GM12865 (cell line): ENCODE measurements around the gene SOX5.
"Not testable (repeated sequence)": the region's sequence is repeated elsewhere in the genome, so short reads cannot be mapped to it uniquely, and the experiment has no call there.

ENCODE experiments used
- DNase-seq: peaks from one replicate; pipeline ENCODE4 v3.0.0; 2010; ENCODE audit warnings: low read depth
- H3K4me3 ChIP-seq: 2 replicates; pipeline ENCODE4 v1.5.1; 2011; ENCODE audit warnings: mild to moderate bottlenecking, low read depth, low read length, control low read depth
- TF ChIP-seq, protein P1 (sequence below): IDR thresholded peaks from 2 replicates; pipeline ENCODE4 v1.5.1; 2011; ENCODE audit warnings: low read length, control low read depth, low read depth, inconsistent platforms; ENCODE audit not compliant: insufficient read depth; ENCODE audit errors: missing control alignments

SOX5 gene

DNA sequence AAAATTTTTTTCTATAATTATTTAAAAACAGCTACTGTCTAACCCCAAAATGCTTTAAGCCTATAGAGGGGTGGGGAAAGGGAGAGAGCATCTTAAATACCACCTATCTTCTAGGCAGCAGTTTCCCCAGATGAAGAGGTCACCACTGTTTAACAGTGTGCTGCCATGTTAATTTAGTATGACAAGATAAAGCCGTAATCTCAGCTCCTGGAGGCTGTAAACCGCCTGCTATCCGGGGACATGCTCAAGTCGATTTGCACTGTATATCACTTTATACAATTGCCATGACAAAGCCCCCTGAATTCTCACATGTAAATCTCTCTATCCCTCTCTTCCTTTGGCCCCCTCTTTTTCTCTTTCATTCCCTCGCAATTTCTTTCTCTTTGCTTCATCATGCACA lies 68.5 kb downstream of the SOX5 start:
- TF ChIP-seq, protein P1, sequence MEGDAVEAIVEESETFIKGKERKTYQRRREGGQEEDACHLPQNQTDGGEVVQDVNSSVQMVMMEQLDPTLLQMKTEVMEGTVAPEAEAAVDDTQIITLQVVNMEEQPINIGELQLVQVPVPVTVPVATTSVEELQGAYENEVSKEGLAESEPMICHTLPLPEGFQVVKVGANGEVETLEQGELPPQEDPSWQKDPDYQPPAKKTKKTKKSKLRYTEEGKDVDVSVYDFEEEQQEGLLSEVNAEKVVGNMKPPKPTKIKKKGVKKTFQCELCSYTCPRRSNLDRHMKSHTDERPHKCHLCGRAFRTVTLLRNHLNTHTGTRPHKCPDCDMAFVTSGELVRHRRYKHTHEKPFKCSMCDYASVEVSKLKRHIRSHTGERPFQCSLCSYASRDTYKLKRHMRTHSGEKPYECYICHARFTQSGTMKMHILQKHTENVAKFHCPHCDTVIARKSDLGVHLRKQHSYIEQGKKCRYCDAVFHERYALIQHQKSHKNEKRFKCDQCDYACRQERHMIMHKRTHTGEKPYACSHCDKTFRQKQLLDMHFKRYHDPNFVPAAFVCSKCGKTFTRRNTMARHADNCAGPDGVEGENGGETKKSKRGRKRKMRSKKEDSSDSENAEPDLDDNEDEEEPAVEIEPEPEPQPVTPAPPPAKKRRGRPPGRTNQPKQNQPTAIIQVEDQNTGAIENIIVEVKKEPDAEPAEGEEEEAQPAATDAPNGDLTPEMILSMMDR: no peak
- no peak for DNase-seq
- no peak overlapping the region for H3K4me3 ChIP-seq

DNA sequence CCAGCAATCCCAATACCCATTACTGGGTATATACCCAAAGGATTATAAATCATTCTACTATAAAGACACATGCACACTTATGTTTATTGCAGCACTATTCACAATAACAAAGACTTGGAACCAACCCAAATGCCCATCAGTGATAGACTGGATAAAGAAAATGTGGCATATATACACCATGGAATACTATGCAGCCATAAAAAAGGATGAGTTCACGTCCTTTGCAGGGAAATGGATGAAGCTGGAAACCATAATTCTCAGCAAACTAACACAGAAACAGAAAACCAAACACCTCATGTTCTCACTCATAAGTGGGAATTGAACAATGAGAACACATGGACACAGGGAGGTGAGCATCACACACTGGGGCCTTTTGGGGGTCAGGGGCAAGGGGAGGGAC lies 72.9 kb downstream of the SOX5 start:
- DNase-seq, H3K4me3 ChIP-seq: not testable (repeated sequence)

- TF ChIP-seq, protein P1: no peak
- H3K4me3 ChIP-seq: no peak overlapping the region
- no peak for DNase-seq
Observed at GRCh38 chr12:23867794-23868193, 81.7 kb downstream of the SOX5 start.

DNA sequence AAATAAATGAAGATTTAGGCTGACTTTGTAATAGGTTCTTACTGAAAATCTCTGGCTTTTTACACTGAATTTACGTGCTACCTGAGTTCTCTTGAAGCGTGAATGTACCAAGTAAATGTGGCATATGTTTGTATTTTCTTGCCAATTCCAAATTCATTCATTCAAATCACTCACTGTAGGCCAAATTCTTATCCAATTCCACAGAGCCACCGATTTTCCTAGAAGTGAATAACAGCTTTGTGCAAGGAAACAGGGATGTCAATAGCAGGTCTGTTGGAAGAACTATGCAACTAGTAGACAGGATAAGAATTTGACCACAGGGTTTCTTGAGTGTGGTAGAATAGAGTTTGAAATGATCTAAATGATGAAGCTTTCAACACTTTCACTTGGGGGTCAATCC lies 86.8 kb downstream of the SOX5 start:
- no peak overlapping the region for H3K4me3 ChIP-seq
- TF ChIP-seq, protein P1: no peak
- no peak for DNase-seq

DNA sequence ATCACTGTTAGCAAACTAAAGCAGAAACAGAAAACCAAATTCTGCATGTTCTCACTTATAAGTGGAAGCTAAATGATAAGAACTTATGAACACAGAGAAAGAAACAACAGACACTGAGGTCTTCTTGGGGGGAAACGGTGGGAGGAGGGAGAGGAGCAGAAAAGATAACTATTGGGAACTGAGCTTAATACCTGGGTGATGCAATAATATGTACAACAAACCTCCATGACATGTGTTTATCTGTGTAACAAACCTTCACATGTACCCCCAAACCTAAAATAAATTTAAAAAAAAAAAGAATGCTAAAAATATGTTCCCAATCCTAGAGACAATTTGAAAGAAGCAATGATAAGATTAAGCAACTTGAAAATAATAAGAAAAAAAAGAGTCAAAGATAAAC lies 89.5 kb downstream of the SOX5 start:
- no peak for DNase-seq
- TF ChIP-seq, protein P1: no peak
- H3K4me3 ChIP-seq: no peak overlapping the region

- TF ChIP-seq, protein P1: no peak
- no peak for DNase-seq
- no peak overlapping the region for H3K4me3 ChIP-seq
Observed at GRCh38 chr12:23857178-23857577, 92.3 kb downstream of the SOX5 start.

GRCh38 chr12:23855813-23856212 lies 93.7 kb downstream of the SOX5 start:
- H3K4me3 ChIP-seq: no peak overlapping the region
- no peak for DNase-seq
- TF ChIP-seq, protein P1: no peak
